ENCODE measurements around the gene IGFBP7.

Gene IGFBP7

GRCh38 chr4:57109847-57110639, at the start of gene IGFBP7:
IGFBP7 (minus strand) TSS chr4:57110385; CDS start chr4:57110351, 34 bp downstream.
- DNase-seq (ENCODE audit: low read depth in 2 of 2), result no peak

- DNase-seq (ENCODE audit: low read depth in 2 of 2), result no peak
These were observed 49.7 kb upstream of the IGFBP7 start for GRCh38 chr4:57159866-57160265.

GRCh38 chr4:57158762-57159161, 48.6 kb upstream of the IGFBP7 start:
- DNase-seq (ENCODE audit: low read depth in 2 of 2), result no peak

GRCh38 chr4:57158221-57158620, 48.0 kb upstream of the IGFBP7 start:
- no peak for DNase-seq (ENCODE audit: low read depth in 2 of 2)

GRCh38 chr4:57157596-57158137, 47.5 kb upstream of the IGFBP7 start:
- no peak for DNase-seq (ENCODE audit: low read depth in 2 of 2)

GRCh38 chr4:57156242-57156990, 46.2 kb upstream of the IGFBP7 start:
- no peak for DNase-seq (ENCODE audit: low read depth in 2 of 2)

- DNase-seq (ENCODE audit: low read depth in 2 of 2), result no peak
These were observed 44.7 kb upstream of the IGFBP7 start for GRCh38 chr4:57154926-57155325.

- DNase-seq (ENCODE audit: low read depth in 2 of 2), result no peak
These were observed 44.0 kb upstream of the IGFBP7 start for GRCh38 chr4:57154191-57154590.

- no peak for DNase-seq (ENCODE audit: low read depth in 2 of 2)
These were observed 43.0 kb upstream of the IGFBP7 start for GRCh38 chr4:57153207-57153606.

- no peak for DNase-seq (ENCODE audit: low read depth in 2 of 2)
These were observed 41.3 kb upstream of the IGFBP7 start for GRCh38 chr4:57151481-57151880.

- DNase-seq (ENCODE audit: low read depth in 2 of 2), result no peak
These were observed 39.6 kb upstream of the IGFBP7 start for GRCh38 chr4:57149833-57150232.

GRCh38 chr4:57148831-57149505, 38.8 kb upstream of the IGFBP7 start:
- no peak for DNase-seq (ENCODE audit: low read depth in 2 of 2)

GRCh38 chr4:57148177-57148576, 38.0 kb upstream of the IGFBP7 start:
- no peak for DNase-seq (ENCODE audit: low read depth in 2 of 2)

GRCh38 chr4:57147335-57148060, 37.3 kb upstream of the IGFBP7 start:
- DNase-seq (ENCODE audit: low read depth in 2 of 2), result no peak

GRCh38 chr4:57146444-57146843, 36.3 kb upstream of the IGFBP7 start:
- DNase-seq (ENCODE audit: low read depth in 2 of 2), result no peak

- no peak for DNase-seq (ENCODE audit: low read depth in 2 of 2)
These were observed 34.3 kb upstream of the IGFBP7 start for GRCh38 chr4:57144466-57144865.

- DNase-seq (ENCODE audit: low read depth in 2 of 2), result no peak
These were observed 29.6 kb upstream of the IGFBP7 start for GRCh38 chr4:57139783-57140182.

- no peak for DNase-seq (ENCODE audit: low read depth in 2 of 2)
These were observed 27.1 kb upstream of the IGFBP7 start for GRCh38 chr4:57137261-57137660.

- DNase-seq (ENCODE audit: low read depth in 2 of 2), result no peak
These were observed 26.1 kb upstream of the IGFBP7 start for GRCh38 chr4:57136281-57136680.

- DNase-seq (ENCODE audit: low read depth in 2 of 2), result no peak
These were observed 22.6 kb upstream of the IGFBP7 start for GRCh38 chr4:57132743-57133137.

GRCh38 chr4:57131849-57132742, 21.9 kb upstream of the IGFBP7 start:
- DNase-seq (ENCODE audit: low read depth in 2 of 2), result no peak
